HepG2 (cell line): Measurements from ENCODE around the gene ZSCAN26. TPM values are rescaled to one million over a fixed set of nuclear protein-coding genes. Genes with fewer than 3 reads are reported as not detected.

Experiments used
- ATAD3A ChIP-seq: sonication (generic); formaldehyde crosslinking; IDR thresholded peaks from 2 replicates; pipeline ENCODE4 v1.4.0; 2020; ENCODE audit warnings: missing genetic modification reagents
- KAT2B ChIP-seq: fragments of 150-350 bp; IDR thresholded peaks from 2 replicates; pipeline ENCODE4 v1.6.1; 2014; ENCODE audit warnings: low read depth, low read length, borderline replicate concordance
- KMT2B ChIP-seq: IDR thresholded peaks from 2 replicates; pipeline ENCODE4 v1.6.1; 2016; ENCODE audit warnings: missing genetic modification reagents, missing compliant biosample characterization
- ZNF251 ChIP-seq: sonication (generic); formaldehyde crosslinking; IDR thresholded peaks from 2 replicates; pipeline ENCODE4 v1.9.0; 2021; ENCODE audit warnings: mild to moderate bottlenecking, missing genetic modification reagents
- ZNF446 ChIP-seq: sonication (generic); formaldehyde crosslinking; IDR thresholded peaks from 2 replicates; pipeline ENCODE4 v1.5.0; 2020; ENCODE audit warnings: mild to moderate bottlenecking, missing genetic modification reagents
- ZNF792 ChIP-seq: IDR thresholded peaks from 2 replicates; pipeline ENCODE4 v1.6.1; 2016
- polyA plus RNA-seq, 8 experiments: library from polyadenylated mRNA; depleted of rRNA in 3 of 8; stranded (reverse) in 7 of 8; unstranded in 1 of 8; fragments of >200 nt; fragmentation: Illumina TruSeq in 4 of 8; extraction: Trizol in 4 of 8; gene quantifications; 2 replicates each; pipeline versions ENCODE4 v1.2.1 to v1.2.3, GENCODE V29; 2011 to 2016; ENCODE audit warnings: low read depth in 4 of 8, missing spikeins in 1 of 8, mixed read lengths in 1 of 8; ENCODE audit not compliant: insufficient read depth in 1 of 8
- total RNA-seq, 5 experiments: library from RNA; depleted of rRNA; stranded (reverse); fragments of >200 nt; fragmentation: Illumina TruSeq; extraction: Trizol; gene quantifications; 2 replicates each; pipeline ENCODE4 v1.2.3, GENCODE V29; 2016; ENCODE audit warnings: low read depth in 1 of 5
- TF ChIP-seq, protein P1 (sequence below): sonication (generic); formaldehyde crosslinking; IDR thresholded peaks from 2 replicates; pipeline ENCODE4 v1.5.0; 2020; ENCODE audit warnings: mild to moderate bottlenecking, low read depth, missing genetic modification reagents, borderline replicate concordance
- TF ChIP-seq, protein P2 (sequence below): sonication (generic); formaldehyde crosslinking; IDR thresholded peaks from 2 replicates; pipeline ENCODE4 v1.5.0; 2020; ENCODE audit warnings: mild to moderate bottlenecking, missing genetic modification reagents, borderline replicate concordance

Gene ZSCAN26
- total and polyA plus RNA-seq, 2 of the 13 experiments (the other 11 are each of a cell fraction or from before 2014, with no cell fraction given) = 12.0 to 15.6 TPM

DNA sequence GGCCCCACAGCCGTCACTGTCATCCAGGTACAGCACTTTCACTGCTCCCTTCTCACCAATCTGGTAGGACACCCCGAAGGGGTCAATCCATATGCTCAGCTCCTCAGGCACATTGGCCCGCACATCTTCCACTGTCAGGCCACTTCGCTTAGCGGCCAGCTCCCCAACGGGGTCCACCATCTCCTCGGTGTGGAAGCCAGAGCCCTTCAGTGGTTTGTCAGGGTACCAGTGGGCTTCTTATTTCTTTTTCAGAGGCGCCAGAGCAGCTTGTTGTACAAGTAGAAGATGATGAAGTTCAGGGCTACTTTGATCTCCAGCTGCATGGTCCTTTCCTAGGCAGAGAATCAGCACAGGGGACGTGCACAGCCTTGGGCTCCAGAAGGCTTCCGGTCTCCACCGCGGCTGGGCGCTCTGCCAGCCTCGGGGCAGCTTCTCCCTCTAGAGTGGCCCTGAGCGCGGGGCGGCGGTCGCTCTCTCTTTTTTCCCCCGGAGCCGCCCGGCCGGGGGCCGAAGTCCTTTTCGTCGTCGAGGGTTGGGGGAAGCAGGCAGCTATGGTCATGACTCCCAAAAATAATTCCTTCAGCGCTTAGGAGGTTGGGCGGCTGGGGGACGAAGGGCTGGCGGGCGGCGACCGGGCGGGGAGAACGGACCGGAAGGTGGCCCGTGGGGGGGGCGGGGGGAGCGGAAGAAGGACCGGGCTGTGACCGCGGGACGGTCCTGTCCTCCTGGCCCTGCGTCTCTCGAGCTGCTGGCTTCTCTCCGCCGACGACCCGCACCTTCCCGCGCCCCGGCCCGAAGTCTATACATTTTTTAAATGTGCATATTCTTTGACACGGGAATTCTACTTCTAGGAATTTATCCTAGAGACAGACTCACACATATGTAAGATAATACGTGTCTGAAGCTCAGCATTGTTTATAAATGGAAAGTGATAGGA lies 48.4 kb upstream of the ZSCAN26 start (continued):
- TF ChIP-seq, protein P1, sequence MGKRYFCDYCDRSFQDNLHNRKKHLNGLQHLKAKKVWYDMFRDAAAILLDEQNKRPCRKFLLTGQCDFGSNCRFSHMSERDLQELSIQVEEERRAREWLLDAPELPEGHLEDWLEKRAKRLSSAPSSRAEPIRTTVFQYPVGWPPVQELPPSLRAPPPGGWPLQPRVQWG (CRISPR knock-in tag) = no peak
- peak; percentile 78; the same call in 1 of the 2 replicates for TF ChIP-seq KMT2B (CRISPR knock-in tag)
- peak; percentile 72 for TF ChIP-seq ZNF446 (CRISPR knock-in tag)
- no peak for TF ChIP-seq ATAD3A (CRISPR knock-in tag)
- 0 out of 2 replicates have a peak, but pooled peaks have one; percentile 50 for TF ChIP-seq ZNF251 (CRISPR knock-in tag)
- TF ChIP-seq, protein P2, sequence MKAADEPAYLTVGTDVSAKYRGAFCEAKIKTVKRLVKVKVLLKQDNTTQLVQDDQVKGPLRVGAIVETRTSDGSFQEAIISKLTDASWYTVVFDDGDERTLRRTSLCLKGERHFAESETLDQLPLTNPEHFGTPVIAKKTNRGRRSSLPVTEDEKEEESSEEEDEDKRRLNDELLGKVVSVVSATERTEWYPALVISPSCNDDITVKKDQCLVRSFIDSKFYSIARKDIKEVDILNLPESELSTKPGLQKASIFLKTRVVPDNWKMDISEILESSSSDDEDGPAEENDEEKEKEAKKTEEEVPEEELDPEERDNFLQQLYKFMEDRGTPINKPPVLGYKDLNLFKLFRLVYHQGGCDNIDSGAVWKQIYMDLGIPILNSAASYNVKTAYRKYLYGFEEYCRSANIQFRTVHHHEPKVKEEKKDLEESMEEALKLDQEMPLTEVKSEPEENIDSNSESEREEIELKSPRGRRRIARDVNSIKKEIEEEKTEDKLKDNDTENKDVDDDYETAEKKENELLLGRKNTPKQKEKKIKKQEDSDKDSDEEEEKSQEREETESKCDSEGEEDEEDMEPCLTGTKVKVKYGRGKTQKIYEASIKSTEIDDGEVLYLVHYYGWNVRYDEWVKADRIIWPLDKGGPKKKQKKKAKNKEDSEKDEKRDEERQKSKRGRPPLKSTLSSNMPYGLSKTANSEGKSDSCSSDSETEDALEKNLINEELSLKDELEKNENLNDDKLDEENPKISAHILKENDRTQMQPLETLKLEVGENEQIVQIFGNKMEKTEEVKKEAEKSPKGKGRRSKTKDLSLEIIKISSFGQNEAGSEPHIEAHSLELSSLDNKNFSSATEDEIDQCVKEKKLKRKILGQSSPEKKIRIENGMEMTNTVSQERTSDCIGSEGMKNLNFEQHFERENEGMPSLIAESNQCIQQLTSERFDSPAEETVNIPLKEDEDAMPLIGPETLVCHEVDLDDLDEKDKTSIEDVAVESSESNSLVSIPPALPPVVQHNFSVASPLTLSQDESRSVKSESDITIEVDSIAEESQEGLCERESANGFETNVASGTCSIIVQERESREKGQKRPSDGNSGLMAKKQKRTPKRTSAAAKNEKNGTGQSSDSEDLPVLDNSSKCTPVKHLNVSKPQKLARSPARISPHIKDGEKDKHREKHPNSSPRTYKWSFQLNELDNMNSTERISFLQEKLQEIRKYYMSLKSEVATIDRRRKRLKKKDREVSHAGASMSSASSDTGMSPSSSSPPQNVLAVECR (CRISPR knock-in tag) = peak; percentile 74; the same call in 1 of the 2 replicates
- peak; percentile 86; the same call in 1 of the 2 replicates for TF ChIP-seq ZNF792 (CRISPR knock-in tag)
- no peak for TF ChIP-seq KAT2B
